ENCODE results near the gene MACIR.

MACIR gene

GRCh38 chr5:103235891-103236290, 22.7 kb upstream of the MACIR start:
- TF ChIP-seq CTCF (IDR thresholded peaks at IDR 0.05; ENCODE audit: low read depth, low read length, missing control alignments), result no peak
- no peaks in the 10 kb centered on the region for H3K36me3 ChIP-seq (replicated peaks)
- H3K4me3 ChIP-seq (ENCODE audit: low read depth, low read length), result no peak overlapping the region
- H3K27me3 ChIP-seq (replicated peaks), result no peaks in the 10 kb centered on the region
- in situ Hi-C loops (cut with HindIII; ENCODE audit: low pct_ligation_motif_present, low sequenced_read_pairs), result no loop called here
- DNase-seq, result no peak
- H3K27ac ChIP-seq, result no peak overlapping the region

GRCh38 chr5:103237778-103238177, 20.8 kb upstream of the MACIR start:
- Histone ChIP-seq H3K36me3 (replicated peaks) (no peaks in the 10 kb centered on the region), H3K4me3 (ENCODE audit: low read depth, low read length) (no peak overlapping the region), H3K27me3 (replicated peaks) (no peaks in the 10 kb centered on the region), H3K27ac (no peak overlapping the region)
- in situ Hi-C loops (cut with HindIII; ENCODE audit: low pct_ligation_motif_present, low sequenced_read_pairs), result no loop called here
- no peak for TF ChIP-seq CTCF (IDR thresholded peaks at IDR 0.05; ENCODE audit: low read depth, low read length, missing control alignments)
- no peak for DNase-seq

GRCh38 chr5:103243665-103244064, 14.9 kb upstream of the MACIR start:
- Histone ChIP-seq H3K36me3 (replicated peaks) (no peaks in the 10 kb centered on the region), H3K4me3 (ENCODE audit: low read depth, low read length) (no peak overlapping the region), H3K27ac (peak overlapping the region; percentile 60), H3K27me3 (replicated peaks) (no peaks in the 10 kb centered on the region)
- TF ChIP-seq CTCF (IDR thresholded peaks at IDR 0.05; ENCODE audit: low read depth, low read length, missing control alignments), result no peak
- in situ Hi-C loops (cut with HindIII; ENCODE audit: low pct_ligation_motif_present, low sequenced_read_pairs), result no loop called here
- peak; percentile 86 for DNase-seq

DNA sequence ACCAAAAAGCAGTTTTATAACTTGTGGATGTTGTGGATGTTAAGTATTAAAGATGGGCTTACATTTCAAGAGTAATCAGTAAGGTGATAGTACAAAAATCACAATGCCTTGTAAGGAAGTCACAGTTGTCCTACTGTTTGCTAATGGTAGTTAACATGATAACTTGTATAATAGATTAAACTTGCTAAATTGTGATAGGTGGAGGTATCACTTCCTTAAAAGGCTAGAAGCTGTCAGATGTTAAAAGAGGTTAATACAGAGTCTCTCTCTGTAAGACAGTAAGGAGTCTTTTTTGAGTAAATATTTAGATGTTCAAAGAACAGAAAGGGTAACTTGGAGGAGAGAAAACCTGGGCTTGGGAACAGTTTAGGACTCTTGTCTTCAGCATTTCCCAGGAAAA, 14.2 kb upstream of the MACIR start:
- Histone ChIP-seq H3K4me3 (ENCODE audit: low read depth, low read length) (no peak overlapping the region), H3K27me3 (replicated peaks) (no peaks in the 10 kb centered on the region), H3K36me3 (replicated peaks) (no peaks in the 10 kb centered on the region), H3K27ac (peak overlapping the region; percentile 60)
- TF ChIP-seq CTCF (IDR thresholded peaks at IDR 0.05; ENCODE audit: low read depth, low read length, missing control alignments), result no peak
- DNase-seq, result no peak
- in situ Hi-C loops (cut with HindIII; ENCODE audit: low pct_ligation_motif_present, low sequenced_read_pairs), result no loop called here

DNA sequence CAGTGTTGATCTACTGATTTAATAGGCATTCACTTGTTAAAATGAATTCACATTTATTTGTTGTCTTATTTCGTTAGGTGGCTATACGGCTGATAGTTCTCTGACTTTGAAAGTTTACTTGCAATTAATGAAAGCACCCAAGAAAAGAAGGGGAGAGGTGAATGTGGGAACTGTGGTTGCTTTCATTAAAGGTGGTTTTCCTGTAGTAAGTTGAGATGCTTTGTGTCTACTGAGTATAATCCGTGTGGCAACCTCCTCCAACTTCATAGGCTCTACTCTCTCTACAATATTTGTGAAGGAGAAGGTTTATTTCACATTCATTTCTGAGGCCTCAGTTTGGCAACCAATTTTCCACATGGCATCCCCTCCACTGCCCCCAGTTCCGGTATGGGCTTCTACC, 12.8 kb upstream of the MACIR start:
- Histone ChIP-seq H3K36me3 (replicated peaks) (no peaks in the 10 kb centered on the region), H3K27me3 (replicated peaks) (no peaks in the 10 kb centered on the region), H3K4me3 (ENCODE audit: low read depth, low read length) (no peak overlapping the region), H3K27ac (no peak overlapping the region)
- in situ Hi-C loops (cut with HindIII; ENCODE audit: low pct_ligation_motif_present, low sequenced_read_pairs), result no loop called here
- no peak for TF ChIP-seq CTCF (IDR thresholded peaks at IDR 0.05; ENCODE audit: low read depth, low read length, missing control alignments)
- no peak for DNase-seq

- in situ Hi-C loops (cut with HindIII; ENCODE audit: low pct_ligation_motif_present, low sequenced_read_pairs), result no loop called here
- Histone ChIP-seq H3K27ac (no peak overlapping the region), H3K27me3 (replicated peaks) (no peaks in the 10 kb centered on the region), H3K36me3 (replicated peaks) (no peaks in the 10 kb centered on the region), H3K4me3 (ENCODE audit: low read depth, low read length) (no peak overlapping the region)
- no peak for DNase-seq
- TF ChIP-seq CTCF (IDR thresholded peaks at IDR 0.05; ENCODE audit: low read depth, low read length, missing control alignments), result no peak
Observed at GRCh38 chr5:103247118-103247517, 11.4 kb upstream of the MACIR start.
